Measurements from ENCODE around the gene LRRC14B.
"Not testable (repeated sequence)": the region's sequence is repeated elsewhere in the genome, so short reads cannot be mapped to it uniquely, and the experiment has no call there.

LRRC14B gene

GRCh38 chr5:163338-163620, 28.0 kb upstream of the LRRC14B start:
- H3K9me2 ChIP-seq (replicated peaks; ENCODE audit: control insufficient read depth, low read length): no peaks in the 10 kb centered on the region
- H3K4me2 ChIP-seq (ENCODE audit: low read length): no peak overlapping the region
- no peaks in the 10 kb centered on the region for H3K4me1 ChIP-seq (ENCODE audit: control insufficient read depth, low read length)
- H3K27me3 ChIP-seq (ENCODE audit: control insufficient read depth, low read length): no peaks in the 10 kb centered on the region
- H3K9me3 ChIP-seq (ENCODE audit: control insufficient read depth, insufficient read depth, low read length): no peaks in the 10 kb centered on the region
- TF ChIP-seq EZH2phosphoT487 (IDR thresholded peaks at IDR 0.05; ENCODE audit: borderline replicate concordance, low read length): no peak
- no peak for TF ChIP-seq CTCF (IDR thresholded peaks at IDR 0.05; ENCODE audit: low read depth, low read length, poor library complexity, severe bottlenecking)
- no peaks in the 10 kb centered on the region for H3F3A ChIP-seq (ENCODE audit: control insufficient read depth, insufficient read depth)
- no peaks in the 10 kb centered on the region for H3K36me3 ChIP-seq (ENCODE audit: control insufficient read depth, low read length)
- H3K4me3 ChIP-seq (ENCODE audit: low read length): no peak overlapping the region
- H4K20me1 ChIP-seq (ENCODE audit: control insufficient read depth, insufficient read depth, low read depth, low read length): no peaks in the 10 kb centered on the region
- no peaks in the 10 kb centered on the region for H3K79me2 ChIP-seq (ENCODE audit: control insufficient read depth, low read length)
- no peak overlapping the region for H3K27ac ChIP-seq (ENCODE audit: low read depth, low read length)

GRCh38 chr5:163841-164240, 27.5 kb upstream of the LRRC14B start:
- Histone ChIP-seq H3K36me3 (ENCODE audit: control insufficient read depth, low read length) (no peaks in the 10 kb centered on the region), H3F3A (ENCODE audit: control insufficient read depth, insufficient read depth) (no peaks in the 10 kb centered on the region), H3K9me2 (replicated peaks; ENCODE audit: control insufficient read depth, low read length) (no peaks in the 10 kb centered on the region), H3K4me1 (ENCODE audit: control insufficient read depth, low read length) (no peaks in the 10 kb centered on the region), H3K79me2 (ENCODE audit: control insufficient read depth, low read length) (no peaks in the 10 kb centered on the region), H3K4me3 (ENCODE audit: low read length) (no peak overlapping the region), H3K4me2 (ENCODE audit: low read length) (no peak overlapping the region), H3K9me3 (ENCODE audit: control insufficient read depth, insufficient read depth, low read length) (no peaks in the 10 kb centered on the region), H3K27me3 (ENCODE audit: control insufficient read depth, low read length) (no peaks in the 10 kb centered on the region), H4K20me1 (ENCODE audit: control insufficient read depth, insufficient read depth, low read depth, low read length) (no peaks in the 10 kb centered on the region), H3K27ac (ENCODE audit: low read depth, low read length) (no peak overlapping the region)
- no peak for TF ChIP-seq EZH2phosphoT487 (IDR thresholded peaks at IDR 0.05; ENCODE audit: borderline replicate concordance, low read length)
- TF ChIP-seq CTCF (IDR thresholded peaks at IDR 0.05; ENCODE audit: low read depth, low read length, poor library complexity, severe bottlenecking): no peak

GRCh38 chr5:164244-164643, 27.1 kb upstream of the LRRC14B start:
- no peaks in the 10 kb centered on the region for H3K9me3 ChIP-seq (ENCODE audit: control insufficient read depth, insufficient read depth, low read length)
- H3K9me2 ChIP-seq (replicated peaks; ENCODE audit: control insufficient read depth, low read length): no peaks in the 10 kb centered on the region
- H3K4me3 ChIP-seq (ENCODE audit: low read length): no peak overlapping the region
- H3K79me2 ChIP-seq (ENCODE audit: control insufficient read depth, low read length): no peaks in the 10 kb centered on the region
- H4K20me1 ChIP-seq (ENCODE audit: control insufficient read depth, insufficient read depth, low read depth, low read length): no peaks in the 10 kb centered on the region
- H3K4me2 ChIP-seq (ENCODE audit: low read length): no peak overlapping the region
- no peaks in the 10 kb centered on the region for H3K36me3 ChIP-seq (ENCODE audit: control insufficient read depth, low read length)
- no peaks in the 10 kb centered on the region for H3F3A ChIP-seq (ENCODE audit: control insufficient read depth, insufficient read depth)
- no peak overlapping the region for H3K27ac ChIP-seq (ENCODE audit: low read depth, low read length)
- no peaks in the 10 kb centered on the region for H3K27me3 ChIP-seq (ENCODE audit: control insufficient read depth, low read length)
- H3K4me1 ChIP-seq (ENCODE audit: control insufficient read depth, low read length): no peaks in the 10 kb centered on the region
- TF ChIP-seq CTCF (IDR thresholded peaks at IDR 0.05; ENCODE audit: low read depth, low read length, poor library complexity, severe bottlenecking) (no peak), EZH2phosphoT487 (IDR thresholded peaks at IDR 0.05; ENCODE audit: borderline replicate concordance, low read length) (no peak)

GRCh38 chr5:164783-165182, 26.5 kb upstream of the LRRC14B start:
- not testable (repeated sequence) for H3F3A ChIP-seq (ENCODE audit: control insufficient read depth, insufficient read depth); H3K9me3 ChIP-seq (ENCODE audit: control insufficient read depth, insufficient read depth, low read length); H3K27me3 ChIP-seq (ENCODE audit: control insufficient read depth, low read length); H3K4me2 ChIP-seq (ENCODE audit: low read length); H3K4me1 ChIP-seq (ENCODE audit: control insufficient read depth, low read length); H3K9me2 ChIP-seq (replicated peaks; ENCODE audit: control insufficient read depth, low read length); H3K36me3 ChIP-seq (ENCODE audit: control insufficient read depth, low read length); H4K20me1 ChIP-seq (ENCODE audit: control insufficient read depth, insufficient read depth, low read depth, low read length); H3K27ac ChIP-seq (ENCODE audit: low read depth, low read length); H3K79me2 ChIP-seq (ENCODE audit: control insufficient read depth, low read length); H3K4me3 ChIP-seq (ENCODE audit: low read length)

Measured in DOHH2 (cell line).